HG02970 (cell line): ENCODE data around the gene JHY.

Experiments used
- ATAC-seq: cut with Tn5 transposase; IDR thresholded peaks from one replicate; pipeline ENCODE4 v1.9.1; 2021; ENCODE audit warnings: mild to moderate bottlenecking, moderate library complexity, moderate number of reproducible peaks; ENCODE audit not compliant: unreplicated experiment, low FRiP score

JHY gene

GRCh38 chr11:123000721-123001120 lies 118.2 kb downstream of the JHY start:
- no peak for ATAC-seq

- ATAC-seq: no peak
These were observed 124.4 kb downstream of the JHY start for GRCh38 chr11:123006860-123007542.
